SK-N-SH (cell line): Measurements from ENCODE around the gene NIT1. TPM values are rescaled to one million over a fixed set of nuclear protein-coding genes. Genes with fewer than 3 reads are reported as not detected.

Experiments
- CTCF ChIA-PET: fragments of 300-600, 350-600 bp; formaldehyde crosslinking; extraction: SDS; loops from one replicate; lab custom pipeline; 2021; lab: Yijun Ruan, JAX
- POLR2A ChIA-PET: fragments of 350-600 bp; sonication (Branson Sonifier 250); formaldehyde crosslinking; extraction: SDS; loops from one replicate; lab custom pipeline; 2020; ENCODE audit warnings: antibody characterized with exemption, inconsistent platforms; lab: Yijun Ruan, JAX
- DNase-seq: peaks from one replicate; pipeline ENCODE4 v3.0.0; 2012
- H2AFZ ChIP-seq: fragments of 200-600 bp; sonication (generic); 2 replicates; pipeline ENCODE4 v1.8.1; 2016; ENCODE audit warnings: antibody characterized with exemption, mild to moderate bottlenecking, low read depth
- H3F3A ChIP-seq: fragments of 200-600 bp; sonication (generic); replicated peaks from 2 replicates; pipeline ENCODE3; 2016; ENCODE audit warnings: antibody characterized with exemption, mild to moderate bottlenecking; ENCODE audit not compliant: insufficient read depth
- H3K27ac ChIP-seq, 2 experiments: fragments of 200-500 bp in 1 of 2; fragments of 200-600 bp in 1 of 2; sonication (Bioruptor generic) in 1 of 2; sonication (generic), shearing (Covaris generic) in 1 of 2; 2 replicates each; pipeline versions ENCODE4 v1.5.1 to v1.6.1; 2014 to 2016; ENCODE audit warnings: low read depth in 2 of 2, inconsistent platforms in 1 of 2, low read length in 1 of 2, mild to moderate bottlenecking in 1 of 2, mixed read lengths in 1 of 2
- H3K27me3 ChIP-seq: fragments of 200-600 bp; sonication (generic), shearing (Covaris generic); 2 replicates; pipeline ENCODE4 v1.6.1; 2016; ENCODE audit warnings: mixed run types; ENCODE audit not compliant: insufficient read depth
- H3K36me3 ChIP-seq, 2 experiments: fragments of 200-500 bp in 1 of 2; fragments of 200-600 bp in 1 of 2; sonication (Bioruptor generic) in 1 of 2; sonication (generic) in 1 of 2; replicated peaks in 1 of 2; 2 replicates each; pipeline versions ENCODE3 to v1.5.1; 2014 to 2016; ENCODE audit warnings: low read length in 1 of 2, mild to moderate bottlenecking in 1 of 2; ENCODE audit not compliant: insufficient read depth in 2 of 2, control insufficient read depth in 1 of 2
- H3K4me1 ChIP-seq, 2 experiments: fragments of 200-500 bp in 1 of 2; fragments of 200-600 bp in 1 of 2; sonication (Bioruptor generic) in 1 of 2; sonication (generic), shearing (Covaris generic) in 1 of 2; 2 replicates each; pipeline versions ENCODE4 v1.5.1 to v1.6.1; 2014 to 2016; ENCODE audit warnings: low read depth in 1 of 2, low read length in 1 of 2, mixed run types in 1 of 2; ENCODE audit not compliant: insufficient read depth in 2 of 2, control insufficient read depth in 1 of 2
- H3K4me2 ChIP-seq: fragments of 200-600 bp; sonication (generic), shearing (Covaris generic); 2 replicates; pipeline ENCODE4 v1.6.1; 2017; ENCODE audit warnings: mixed run types
- H3K4me3 ChIP-seq, 2 experiments: fragments of 200-500 bp in 1 of 2; fragments of 200-600 bp in 1 of 2; sonication (Bioruptor generic) in 1 of 2; sonication (generic), shearing (Covaris generic) in 1 of 2; 2 replicates each; pipeline versions ENCODE4 v1.5.1 to v1.8.1; 2014 to 2016; ENCODE audit warnings: low read depth in 2 of 2, inconsistent platforms in 1 of 2, low read length in 1 of 2, mild to moderate bottlenecking in 1 of 2, mixed read lengths in 1 of 2, moderate library complexity in 1 of 2
- H3K79me2 ChIP-seq: fragments of 200-600 bp; sonication (generic); 2 replicates; pipeline ENCODE4 v1.8.1; 2017; ENCODE audit warnings: mild to moderate bottlenecking; ENCODE audit not compliant: insufficient read depth
- H3K9ac ChIP-seq: fragments of 200-600 bp; sonication (generic); 2 replicates; pipeline ENCODE4 v1.6.1; 2017; ENCODE audit warnings: mixed run types
- H3K9me2 ChIP-seq: fragments of 200-600 bp; sonication (generic); 2 replicates; pipeline ENCODE4 v1.6.1; 2017; ENCODE audit warnings: mixed run types
- H3K9me3 ChIP-seq: fragments of 200-600 bp; sonication (generic); 2 replicates; pipeline ENCODE4 v1.6.1; 2017; ENCODE audit warnings: mixed run types, mild to moderate bottlenecking, moderate library complexity
- H4K20me1 ChIP-seq: fragments of 200-600 bp; sonication (generic); 2 replicates; pipeline ENCODE4 v1.6.1; 2017; ENCODE audit warnings: mild to moderate bottlenecking, mixed run types; ENCODE audit not compliant: insufficient read depth
- RXRA ChIP-seq: IDR thresholded peaks from 2 replicates; pipeline ENCODE4 v1.4.0; 2012; ENCODE audit warnings: low read depth, mild to moderate bottlenecking, borderline replicate concordance
- WGBS: methylation state at CpG from one replicate; pipeline ENCODE4 v1.1.6; 2017; ENCODE audit warnings: low lambda C conversion rate; 5-methylcytosine and 5-hydroxymethylcytosine counted together
- polyA plus RNA-seq, 3 experiments: library from polyadenylated mRNA; depleted of rRNA; stranded (reverse); fragments of >200 nt; gene quantifications; 2 replicates each; pipeline ENCODE4 v1.2.3, GENCODE V29; 2012
- small RNA-seq, 7 experiments: library from RNA; depleted of rRNA; stranded (forward); fragments of <200 nt; gene quantifications; one replicate each; pipeline ENCODE3, GENCODE V24; 2012
- TF ChIP-seq, protein P1 (sequence below): fragments of 150-350 bp; IDR thresholded peaks from 2 replicates; pipeline ENCODE4 v1.6.1; 2016; ENCODE audit warnings: mild to moderate bottlenecking, low read depth, low read length

Gene NIT1
- polyA plus RNA-seq, 1 of the 3 experiments (the other 2 are of a cell fraction) = 38.7 TPM

DNA sequence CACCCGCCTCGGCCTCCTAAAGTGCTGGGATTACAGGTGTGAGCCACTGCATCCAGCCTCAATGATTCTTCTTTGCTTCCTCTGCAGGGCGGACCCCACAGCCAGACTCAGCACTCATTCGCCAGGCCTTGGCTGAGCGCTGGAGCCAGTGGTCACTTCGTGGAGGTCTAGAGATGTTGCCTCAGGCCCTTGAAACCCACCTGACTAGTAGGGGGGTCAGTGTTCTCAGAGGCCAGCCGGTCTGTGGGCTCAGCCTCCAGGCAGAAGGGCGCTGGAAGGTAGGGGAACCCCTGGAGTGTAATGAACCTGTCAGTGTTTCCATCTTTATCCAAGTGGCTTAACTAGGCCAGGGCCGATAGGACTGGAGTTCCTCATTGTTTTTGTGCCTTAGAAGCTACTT is 51.0 kb downstream of the NIT1 start:
- Histone ChIP-seq H3K79me2 (peaks cover 5% of the 10 kb centered on the region; the same call in 1 of the 2 replicates), H3K4me3 (no peak overlapping the region), H3K36me3 (peaks cover 37 to 59% of the 10 kb centered on the region in 2 experiments), H2AFZ (no peak overlapping the region), H3K9me3 (no peaks in the 10 kb centered on the region), H3K4me2 (no peak overlapping the region), H3K9me2 (no peaks in the 10 kb centered on the region), H3K9ac (no peak overlapping the region), H4K20me1 (no peaks in the 10 kb centered on the region), H3K4me1 (peaks cover 0 to 20% of the 10 kb centered on the region in 2 experiments; a peak in 1 of 4 replicates), H3K27ac (no peak overlapping the region), H3K27me3 (no peaks in the 10 kb centered on the region), H3F3A (peaks cover 14% of the 10 kb centered on the region)
- TF ChIP-seq, protein P1, sequence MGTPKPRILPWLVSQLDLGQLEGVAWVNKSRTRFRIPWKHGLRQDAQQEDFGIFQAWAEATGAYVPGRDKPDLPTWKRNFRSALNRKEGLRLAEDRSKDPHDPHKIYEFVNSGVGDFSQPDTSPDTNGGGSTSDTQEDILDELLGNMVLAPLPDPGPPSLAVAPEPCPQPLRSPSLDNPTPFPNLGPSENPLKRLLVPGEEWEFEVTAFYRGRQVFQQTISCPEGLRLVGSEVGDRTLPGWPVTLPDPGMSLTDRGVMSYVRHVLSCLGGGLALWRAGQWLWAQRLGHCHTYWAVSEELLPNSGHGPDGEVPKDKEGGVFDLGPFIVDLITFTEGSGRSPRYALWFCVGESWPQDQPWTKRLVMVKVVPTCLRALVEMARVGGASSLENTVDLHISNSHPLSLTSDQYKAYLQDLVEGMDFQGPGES = no peak
- TF ChIP-seq RXRA = no peak
- WGBS = 92% methylated on average over 9 of the region's 9 CpGs
- CTCF ChIA-PET = interaction anchor here (1.4 to 1.5 kb wide), 2 partner anchors 10 to 23 kb away, joined by 3 to 4 read pairs; no protein-coding TSS in a partner anchor
- POLR2A ChIA-PET = no interaction called here
- DNase-seq = no peak

Small RNAs within 50 kb of the gene (small RNA-seq; reads per million reads assigned to genes)
- 0 to 0.26 (median 0) reads per million in 7 experiments for gene RF01225

Other genes starting within 250 kb of the NIT1 start
- not detected in 2 replicates for gene ITLN1, start 232.9 kb upstream of the NIT1 start, polyA plus RNA-seq (2012; rRNA removed)
- not detected in 2 replicates for gene ITLN2, start 163.3 kb upstream of the NIT1 start, polyA plus RNA-seq (2012; rRNA removed)
- 9.0 and 13.7 TPM in 2 replicates for gene F11R, start 97.0 kb upstream of the NIT1 start, polyA plus RNA-seq (2012; rRNA removed)
- 80.7 and 93.9 TPM in 2 replicates for gene TSTD1, start 79.1 kb upstream of the NIT1 start, polyA plus RNA-seq (2012; rRNA removed)
- gene USF1, start 72.1 kb upstream of the NIT1 start, polyA plus RNA-seq (2012; rRNA removed) = 43.1 and 61.9 TPM in 2 replicates
- gene ARHGAP30, start 48.2 kb upstream of the NIT1 start, polyA plus RNA-seq (2012; rRNA removed) = 0.05 TPM in 1 of 2 replicates, not detected in the other
- 0.59 and 1.9 TPM in 2 replicates for gene NECTIN4, start 28.5 kb upstream of the NIT1 start, polyA plus RNA-seq (2012; rRNA removed)
- 4.4 and 4.7 TPM in 2 replicates for gene KLHDC9, start 19.7 kb upstream of the NIT1 start, polyA plus RNA-seq (2012; rRNA removed)
- gene PFDN2, start 68 bp upstream of the NIT1 start, polyA plus RNA-seq (2012; rRNA removed) = 340 and 445 TPM in 2 replicates
- gene DEDD, start 14.6 kb downstream of the NIT1 start, polyA plus RNA-seq (2012; rRNA removed) = 43.1 and 45.0 TPM in 2 replicates
- 150 and 201 TPM in 2 replicates for gene UFC1, start 35.9 kb downstream of the NIT1 start, polyA plus RNA-seq (2012; rRNA removed)
- 24.5 and 26.8 TPM in 2 replicates for gene USP21, start 41.4 kb downstream of the NIT1 start, polyA plus RNA-seq (2012; rRNA removed)
- gene PPOX, start 48.3 kb downstream of the NIT1 start, polyA plus RNA-seq (2012; rRNA removed) = 30.7 and 47.3 TPM in 2 replicates
- 50.5 and 56.5 TPM in 2 replicates for gene B4GALT3, start 59.4 kb downstream of the NIT1 start, polyA plus RNA-seq (2012; rRNA removed)
- gene ADAMTS4, start 80.9 kb downstream of the NIT1 start, polyA plus RNA-seq (2012; rRNA removed) = 1.2 and 1.6 TPM in 2 replicates
- 203 and 210 TPM in 2 replicates for gene NDUFS2, start 84.3 kb downstream of the NIT1 start, polyA plus RNA-seq (2012; rRNA removed)
- gene FCER1G, start 97.2 kb downstream of the NIT1 start, polyA plus RNA-seq (2012; rRNA removed) = 0.34 and 0.61 TPM in 2 replicates
- not detected in 2 replicates for gene APOA2, start 105.5 kb downstream of the NIT1 start, polyA plus RNA-seq (2012; rRNA removed)
- gene TOMM40L, start 108.0 kb downstream of the NIT1 start, polyA plus RNA-seq (2012; rRNA removed) = 9.7 and 11.9 TPM in 2 replicates
- not detected in 2 replicates for gene NR1I3, start 120.1 kb downstream of the NIT1 start, polyA plus RNA-seq (2012; rRNA removed)
- not detected in 2 replicates for gene PCP4L1, start 140.6 kb downstream of the NIT1 start, polyA plus RNA-seq (2012; rRNA removed)
- 2.4 and 2.9 TPM in 2 replicates for gene MPZ, start 191.9 kb downstream of the NIT1 start, polyA plus RNA-seq (2012; rRNA removed)
- 195 and 341 TPM in 2 replicates for gene SDHC, start 196.3 kb downstream of the NIT1 start, polyA plus RNA-seq (2012; rRNA removed)
- gene CFAP126, start 249.8 kb downstream of the NIT1 start, polyA plus RNA-seq (2012; rRNA removed) = not detected in 2 replicates